D721Med (cell line): ENCODE data around the gene RFX1.

Experiments used
- DNase-seq: peaks from one replicate; pipeline ENCODE4 v3.0.0; 2011; ENCODE audit warnings: low spot score; ENCODE audit not compliant: insufficient read length
- FAIRE-seq: peaks from 2 replicates; lab custom pipeline; 2011; peaks lifted over from hg19 to GRCh38; lab: Jason Lieb, UNC
- TF ChIP-seq, protein P1 (sequence below): IDR thresholded peaks from 2 replicates; pipeline ENCODE4 v1.5.1; 2012; ENCODE audit warnings: mild to moderate bottlenecking, control low read depth; ENCODE audit not compliant: insufficient read depth; ENCODE audit errors: missing control alignments

RFX1 gene

DNA sequence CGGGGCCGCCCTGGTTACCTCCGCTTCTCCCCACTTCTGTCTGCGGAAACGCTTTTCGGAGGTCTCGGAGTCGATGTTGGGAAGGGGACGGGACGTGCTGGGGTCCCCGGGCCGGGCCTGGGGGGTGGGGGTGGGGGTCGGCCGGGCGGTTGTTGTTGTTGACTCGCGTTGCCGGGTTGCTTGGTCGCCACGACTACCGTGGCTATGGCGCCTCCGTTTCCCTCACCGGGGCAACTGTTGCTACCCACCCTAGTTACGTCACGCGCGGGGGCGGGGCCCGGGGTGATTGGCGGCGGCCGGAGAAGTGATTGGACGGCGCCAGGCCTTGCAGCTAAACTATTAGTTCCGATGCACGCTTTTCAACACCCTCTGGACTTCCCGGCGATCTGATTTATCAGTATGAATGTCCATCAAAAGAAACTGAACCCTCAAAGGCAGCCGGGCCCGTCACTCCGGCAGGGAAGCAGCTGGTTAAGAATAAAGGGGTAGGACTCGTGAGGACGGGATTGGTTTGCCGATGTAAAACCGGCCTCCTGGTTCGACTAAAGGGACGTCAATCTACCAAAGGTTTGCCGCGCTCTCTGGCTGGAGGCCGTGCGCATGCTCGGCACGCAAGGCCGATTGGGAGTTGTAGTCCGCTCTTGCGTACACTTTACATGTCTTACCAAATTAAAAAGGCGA lies at the start of gene RFX1:
Gene RFX1, minus strand, starts transcription at position 236 of the 681 bp plus-strand sequence. CDS start 12,477 bp downstream, outside the sequence.
- DNase-seq (no peak), FAIRE-seq (no peak)
- TF ChIP-seq, protein P1, sequence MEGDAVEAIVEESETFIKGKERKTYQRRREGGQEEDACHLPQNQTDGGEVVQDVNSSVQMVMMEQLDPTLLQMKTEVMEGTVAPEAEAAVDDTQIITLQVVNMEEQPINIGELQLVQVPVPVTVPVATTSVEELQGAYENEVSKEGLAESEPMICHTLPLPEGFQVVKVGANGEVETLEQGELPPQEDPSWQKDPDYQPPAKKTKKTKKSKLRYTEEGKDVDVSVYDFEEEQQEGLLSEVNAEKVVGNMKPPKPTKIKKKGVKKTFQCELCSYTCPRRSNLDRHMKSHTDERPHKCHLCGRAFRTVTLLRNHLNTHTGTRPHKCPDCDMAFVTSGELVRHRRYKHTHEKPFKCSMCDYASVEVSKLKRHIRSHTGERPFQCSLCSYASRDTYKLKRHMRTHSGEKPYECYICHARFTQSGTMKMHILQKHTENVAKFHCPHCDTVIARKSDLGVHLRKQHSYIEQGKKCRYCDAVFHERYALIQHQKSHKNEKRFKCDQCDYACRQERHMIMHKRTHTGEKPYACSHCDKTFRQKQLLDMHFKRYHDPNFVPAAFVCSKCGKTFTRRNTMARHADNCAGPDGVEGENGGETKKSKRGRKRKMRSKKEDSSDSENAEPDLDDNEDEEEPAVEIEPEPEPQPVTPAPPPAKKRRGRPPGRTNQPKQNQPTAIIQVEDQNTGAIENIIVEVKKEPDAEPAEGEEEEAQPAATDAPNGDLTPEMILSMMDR = no peak

DNA sequence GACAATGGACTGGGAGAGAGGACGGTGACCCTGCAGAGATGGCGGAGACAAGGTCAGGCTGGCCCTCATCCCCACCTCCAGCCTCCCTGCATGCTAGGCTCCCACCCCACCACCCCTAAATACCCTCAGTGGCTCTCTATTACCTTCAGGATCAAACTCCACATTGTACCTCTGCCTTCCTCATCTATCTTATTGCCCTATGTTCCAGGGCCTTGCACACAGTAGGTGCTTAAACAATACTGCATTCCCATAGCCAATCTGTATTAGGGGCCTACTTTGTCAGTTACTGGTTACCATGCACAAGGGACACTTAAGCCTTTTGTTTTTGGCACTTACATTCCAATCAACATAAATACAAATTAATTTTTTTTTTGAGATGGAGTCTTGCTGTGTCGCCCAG lies 49.3 kb upstream of the RFX1 start:
- TF ChIP-seq, protein P1 = no peak
- no peak for DNase-seq
- FAIRE-seq = no peak

DNA sequence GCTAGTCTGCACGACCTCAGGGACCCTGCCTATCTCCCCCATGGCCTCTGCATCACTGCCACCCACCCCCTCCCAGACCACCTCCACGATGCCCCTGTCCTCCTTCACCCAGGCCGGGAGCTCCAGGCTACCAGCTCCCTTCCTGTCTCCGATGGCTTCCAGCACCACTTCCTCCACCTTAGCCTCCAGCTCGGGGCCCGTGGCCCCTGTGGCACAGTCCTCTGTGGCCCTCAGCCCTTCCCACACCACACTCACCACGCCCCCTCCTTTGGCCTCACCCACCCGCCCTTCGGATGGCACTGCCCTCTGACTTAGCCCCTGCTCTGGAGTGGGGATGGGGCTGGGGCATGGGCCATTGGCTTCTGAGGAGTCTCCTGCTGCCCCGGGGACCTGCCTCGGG lies 48.6 kb upstream of the RFX1 start:
- no peak for DNase-seq
- no peak for FAIRE-seq
- TF ChIP-seq, protein P1 = no peak

DNA sequence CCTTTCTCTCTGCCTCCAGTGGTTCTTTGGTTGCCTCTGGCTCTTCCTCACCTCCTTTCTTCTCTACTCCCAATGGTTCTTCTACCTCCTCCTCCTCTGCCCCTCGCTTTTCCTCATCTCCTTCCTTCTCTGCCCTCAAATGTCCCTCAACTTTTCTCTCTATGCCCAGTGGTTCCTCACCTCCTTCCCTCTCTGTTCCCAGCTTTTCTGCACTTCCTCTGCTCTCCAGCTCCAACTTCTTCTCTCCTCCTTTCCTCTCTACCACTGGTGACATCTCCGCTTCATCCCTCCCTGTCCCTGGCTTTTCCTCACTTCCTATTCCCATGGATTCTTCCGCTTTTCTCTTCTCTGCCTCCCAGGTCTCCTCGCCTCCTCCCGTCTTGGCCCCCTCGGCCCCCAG lies 48.0 kb upstream of the RFX1 start:
- DNase-seq (no peak), FAIRE-seq (no peak)
- TF ChIP-seq, protein P1 = no peak

DNA sequence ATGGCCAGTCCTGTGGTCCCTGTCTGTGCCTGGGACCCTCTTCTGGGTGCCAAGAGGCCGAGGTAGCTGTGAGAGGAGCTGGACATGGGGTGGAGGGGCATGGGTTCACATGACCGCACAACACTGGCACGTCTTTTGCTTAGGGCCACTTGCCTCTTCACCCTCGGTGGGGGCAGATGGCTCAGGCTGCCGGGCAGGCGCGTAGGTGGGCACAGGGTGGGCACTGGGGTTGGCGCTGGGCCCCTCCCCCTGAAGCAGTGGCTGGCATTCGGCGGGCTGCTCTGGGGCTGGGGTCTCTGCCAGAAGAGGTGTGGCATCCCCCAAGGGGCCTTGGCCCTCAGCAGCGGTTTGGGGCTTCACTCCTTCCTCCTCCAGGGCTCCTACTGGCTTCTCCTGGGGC lies 47.4 kb upstream of the RFX1 start:
- TF ChIP-seq, protein P1 = no peak
- DNase-seq (no peak), FAIRE-seq (no peak)

DNA sequence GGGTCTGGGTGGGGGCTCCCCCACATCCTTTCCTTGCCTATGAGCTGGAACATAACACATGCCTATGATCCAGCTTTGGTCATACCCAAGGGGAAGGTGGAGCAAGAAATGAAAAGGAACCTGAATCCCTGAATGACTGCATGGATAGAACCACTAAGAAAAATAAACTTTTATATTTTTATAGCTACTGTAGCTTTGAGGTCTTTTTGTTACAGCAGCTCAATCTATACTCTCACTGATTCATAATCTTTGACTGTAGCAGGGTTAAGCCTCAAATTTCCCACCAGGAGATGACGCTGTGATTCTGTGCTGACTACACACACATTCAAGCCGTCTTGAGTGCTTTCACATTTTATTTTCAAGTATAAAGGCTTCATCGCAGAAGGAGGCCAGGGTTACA lies 46.9 kb upstream of the RFX1 start:
- DNase-seq = no peak
- FAIRE-seq = no peak
- TF ChIP-seq, protein P1 = no peak

DNA sequence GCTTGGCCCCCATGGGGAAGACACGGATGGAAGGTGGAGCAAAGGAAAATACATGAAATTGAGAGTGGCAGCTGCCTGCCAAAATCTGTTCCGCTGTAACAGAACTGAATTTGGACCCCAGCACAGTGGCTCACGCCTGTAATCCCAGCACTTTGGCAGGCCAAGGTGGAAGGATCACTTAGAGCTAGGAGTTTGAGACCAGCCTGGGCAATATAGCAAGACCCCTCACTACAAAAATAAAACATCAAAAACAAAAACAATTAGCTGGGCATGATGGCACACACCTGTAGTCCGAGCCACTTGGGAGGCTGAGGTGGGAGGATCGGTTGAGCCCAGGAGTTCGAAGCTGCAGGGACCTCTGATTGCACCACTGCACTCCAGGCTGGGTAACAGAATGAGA lies 46.4 kb upstream of the RFX1 start:
- TF ChIP-seq, protein P1 = no peak
- FAIRE-seq = no peak
- DNase-seq = no peak
